Naive B cell (primary cell): Measurements from ENCODE around the gene FBRSL1. TPM values are rescaled to one million over a fixed set of nuclear protein-coding genes. Genes with fewer than 3 reads are reported as not detected.
A peak's percentile ranks its signal among the peaks of the same experiment; 100 is the strongest.
"Not testable (repeated sequence)": the region's sequence is repeated elsewhere in the genome, so short reads cannot be mapped to it uniquely, and the experiment has no call there.

Experiments used
- ATAC-seq, 2 donors: fragments of 150-1000 bp; cut with Tn5 transposase; 2 replicates each; pipeline ENCODE4 v1.10.0; 2021; ENCODE audit warnings: low read depth in 2 of 2, mild to moderate bottlenecking in 2 of 2, moderate library complexity in 2 of 2
- DNase-seq: peaks from one replicate; pipeline ENCODE4 v3.0.0; 2022
- H3K27ac Mint-ChIP-seq, 6 donors: one replicate each; pipeline ENCODE4 v1.8.0; 2020 to 2022; ENCODE audit warnings: mild to moderate bottlenecking in 6 of 6, mixed read lengths in 6 of 6, moderate library complexity in 5 of 6, inconsistent platforms in 2 of 6
- H3K27me3 Mint-ChIP-seq, 3 donors: one replicate each; pipeline ENCODE4 v1.8.0; 2021 to 2022; ENCODE audit warnings: mixed read lengths in 3 of 3, mild to moderate bottlenecking in 1 of 3
- H3K36me3 Mint-ChIP-seq, 2 donors: one replicate each; pipeline ENCODE4 v1.8.0; 2020 to 2022; ENCODE audit warnings: mixed read lengths in 2 of 2, inconsistent platforms in 1 of 2, mild to moderate bottlenecking in 1 of 2
- H3K4me1 Mint-ChIP-seq, 3 donors: one replicate each; pipeline ENCODE4 v1.8.0; 2020 to 2022; ENCODE audit warnings: mixed read lengths in 3 of 3, inconsistent platforms in 1 of 3, mild to moderate bottlenecking in 1 of 3, moderate library complexity in 1 of 3
- H3K4me3 Mint-ChIP-seq, 8 donors: one replicate each; pipeline ENCODE4 v1.8.0; 2020 to 2022; ENCODE audit warnings: mild to moderate bottlenecking in 8 of 8, mixed read lengths in 8 of 8, moderate library complexity in 8 of 8, inconsistent platforms in 2 of 8
- H3K9me3 Mint-ChIP-seq, 7 donors: one replicate each; pipeline ENCODE4 v1.8.0; 2020 to 2022; ENCODE audit warnings: mixed read lengths in 7 of 7, mild to moderate bottlenecking in 5 of 7, inconsistent platforms in 2 of 7, moderate library complexity in 1 of 7
- polyA plus RNA-seq, 6 donors: library from polyadenylated mRNA; unstranded; fragments of 300-500 nt; fragmentation: Illumina TruSeq; gene quantifications; one replicate each; pipeline ENCODE4 v1.2.3, GENCODE V29; 2021; ENCODE audit warnings: low read depth in 6 of 6

The FBRSL1 gene
- 1 to 10 TPM in 5 of 6 donors, under 1 TPM in 1; 0.60 to 5.8 (median 2.9) TPM for polyA plus RNA-seq

DNA sequence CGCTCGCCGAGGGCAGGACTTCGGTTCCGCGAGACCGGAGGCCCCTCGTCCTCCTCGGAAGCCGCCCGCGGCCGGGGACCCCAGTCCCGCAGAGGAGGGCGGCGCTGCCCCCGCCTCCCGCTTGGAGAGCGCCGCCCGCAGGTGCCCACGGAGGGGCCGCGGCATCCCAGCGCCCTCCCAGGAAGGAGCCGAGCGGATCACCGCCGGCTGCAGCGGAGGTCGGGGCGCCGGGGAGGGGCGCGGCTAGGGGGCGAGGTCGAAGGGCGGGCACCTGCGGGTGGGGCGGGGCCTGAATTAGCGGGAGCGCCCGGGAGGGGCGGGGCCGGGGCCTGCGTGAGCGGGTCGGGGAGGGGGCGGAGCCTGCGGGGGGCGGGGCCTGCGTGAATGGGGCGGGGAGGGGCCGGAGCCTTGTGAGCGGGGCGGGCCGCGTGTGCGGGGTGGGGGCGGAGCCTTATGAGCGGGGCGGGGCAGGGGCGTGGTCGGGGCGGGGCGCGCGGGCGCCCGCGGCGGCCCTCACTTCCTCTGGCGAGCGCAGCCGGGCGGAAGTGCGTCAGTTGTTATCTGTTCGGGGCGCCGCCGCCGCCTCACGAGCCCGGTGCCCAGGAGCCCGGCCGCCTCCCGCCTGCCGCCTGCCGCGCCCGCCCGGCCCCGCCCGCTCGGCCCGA is at the start of gene FBRSL1:
Gene FBRSL1 (plus strand): TSS at position 550 of the 665 bp plus-strand sequence.
- H3K27ac Mint-ChIP-seq: peak within 1 kb of the TSS; percentile 89 to 99 (median 96)
- ATAC-seq (peak; percentile 74 to 76), DNase-seq (peak; percentile 87)
- H3K36me3 Mint-ChIP-seq: no peaks in the 10 kb centered on the region
- H3K9me3 Mint-ChIP-seq: peaks cover 0 to 2% (median 0%) of the 10 kb centered on the region in 7 donors
- H3K4me1 Mint-ChIP-seq: peaks cover 56 to 75% (median 63%) of the 10 kb centered on the region in 3 donors
- no peaks in the 10 kb centered on the region for H3K27me3 Mint-ChIP-seq
- peak within 1 kb of the TSS; percentile 91 to 97 (median 95) for H3K4me3 Mint-ChIP-seq

DNA sequence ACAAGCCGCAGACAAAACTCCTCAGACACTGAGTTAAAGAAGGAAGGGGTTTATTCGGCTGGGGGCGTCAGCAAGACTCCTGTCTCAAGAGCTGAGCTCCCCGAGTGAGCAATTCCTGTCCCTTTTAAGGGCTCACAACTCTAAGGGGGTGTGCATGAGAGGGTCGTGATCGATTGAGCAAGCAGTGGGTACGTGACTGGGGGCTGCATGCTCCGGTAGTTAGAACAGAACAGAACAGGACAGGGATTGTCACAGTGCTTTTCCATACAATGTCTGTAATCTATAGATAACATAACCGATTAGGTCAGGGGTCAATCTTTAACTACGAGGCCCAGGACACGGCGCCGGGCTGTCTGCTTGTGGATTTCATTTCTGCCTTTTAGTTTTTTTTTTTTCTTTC is 49.5 kb upstream of the FBRSL1 start:
- H3K4me3 Mint-ChIP-seq: peak overlapping the region; percentile 59 to 93 (median 82)

DNA sequence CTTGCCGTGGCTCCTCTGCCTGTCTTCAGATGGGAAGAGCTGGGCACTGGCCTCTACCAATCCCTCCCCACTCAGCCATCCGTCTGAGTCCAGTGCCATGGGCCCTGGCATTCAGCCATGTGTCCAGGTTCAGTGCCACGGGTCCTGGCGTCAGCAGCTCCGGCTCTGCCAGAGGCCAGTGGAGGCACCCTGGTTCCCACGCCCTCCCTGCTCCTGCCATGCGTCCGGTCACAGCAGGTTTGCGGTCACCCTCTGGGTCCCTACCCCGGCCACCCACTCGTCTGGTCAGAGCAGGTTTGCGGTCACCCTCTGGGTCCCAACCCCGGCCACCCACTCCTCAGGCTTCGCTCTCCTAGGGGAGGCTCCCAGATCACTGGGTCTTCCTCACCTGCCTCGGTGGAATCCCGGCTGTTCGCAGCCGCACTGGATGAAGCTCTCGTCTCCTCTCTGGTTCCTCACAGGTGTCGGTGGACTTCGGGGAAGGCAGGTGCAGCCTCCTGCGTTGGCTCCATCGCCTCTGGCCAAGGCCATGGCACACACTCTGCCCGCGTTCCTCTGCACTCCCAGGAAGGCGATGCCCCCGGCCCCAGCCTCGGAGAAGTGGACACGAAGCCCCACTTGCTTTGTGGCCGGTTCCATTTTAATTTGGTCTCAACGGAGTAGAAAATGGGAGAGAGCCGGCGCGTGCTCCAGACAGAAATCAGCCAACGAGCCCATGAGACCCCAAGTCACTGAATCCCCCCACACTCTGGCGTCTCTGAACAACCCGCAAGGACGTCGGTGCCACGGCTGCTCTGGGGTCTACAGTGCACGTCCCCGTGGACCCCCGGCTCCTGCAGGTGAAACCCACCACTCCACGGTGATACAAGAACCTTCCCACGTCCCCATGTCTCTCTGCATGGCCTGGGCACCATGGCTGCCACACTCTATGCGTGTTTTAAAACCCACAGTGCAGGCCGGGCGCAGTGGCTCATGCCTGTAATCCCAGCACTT is 47.8 kb upstream of the FBRSL1 start:
- Mint-ChIP-seq H3K9me3 (peaks cover 0 to 3% (median 0%) of the 10 kb centered on the region in 7 donors), H3K4me1 (peaks cover 44 to 81% (median 72%) of the 10 kb centered on the region in 3 donors), H3K36me3 (no peaks in the 10 kb centered on the region), H3K27me3 (no peaks in the 10 kb centered on the region), H3K27ac (peak overlapping the region in 4 of 6 donors; percentile 10 to 70 (median 44)), H3K4me3 (peak overlapping the region in 3 of 8 donors; percentile 30 to 77 (median 56))
- no peak for ATAC-seq
- DNase-seq: no peak

More for the DNA sequence above, 49.5 kb upstream of the FBRSL1 start:
- not testable (repeated sequence) for ATAC-seq, H3K9me3 Mint-ChIP-seq, H3K36me3 Mint-ChIP-seq, H3K27me3 Mint-ChIP-seq, DNase-seq
- Mint-ChIP-seq H3K4me1 (peaks cover 39 to 79% (median 71%) of the 10 kb centered on the region in 3 donors), H3K27ac (peak overlapping the region in 5 of 6 donors; percentile 75 to 95 (median 91))

DNA sequence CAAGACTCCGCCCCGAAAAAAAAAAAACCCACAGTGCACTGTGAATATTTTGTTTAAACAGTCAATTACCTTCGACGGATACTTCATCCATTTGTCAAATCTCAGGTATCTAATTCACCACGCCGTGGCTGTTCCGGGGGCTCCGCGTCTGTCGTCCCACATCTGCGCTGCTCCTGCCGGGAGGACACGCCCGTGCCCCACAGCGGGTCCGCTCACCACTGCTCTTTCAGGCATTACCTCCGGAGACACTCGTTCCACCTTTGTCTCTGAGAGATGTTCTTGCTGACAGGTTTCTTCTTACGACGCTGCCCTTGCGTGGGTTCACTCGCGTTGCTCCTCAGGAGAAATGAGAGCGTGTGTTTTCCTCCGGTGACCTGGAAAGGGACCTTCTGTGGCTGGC is 46.9 kb upstream of the FBRSL1 start:
- DNase-seq (no peak), ATAC-seq (no peak)
- H3K36me3 Mint-ChIP-seq: no peaks in the 10 kb centered on the region
- peak overlapping the region in 5 of 6 donors; percentile 30 to 97 (median 82) for H3K27ac Mint-ChIP-seq
- H3K27me3 Mint-ChIP-seq: no peaks in the 10 kb centered on the region
- peak overlapping the region in 4 of 8 donors; percentile 21 to 70 (median 42) for H3K4me3 Mint-ChIP-seq
- peaks cover 0 to 3% (median 0%) of the 10 kb centered on the region in 7 donors for H3K9me3 Mint-ChIP-seq
- H3K4me1 Mint-ChIP-seq: peaks cover 43 to 82% (median 75%) of the 10 kb centered on the region in 3 donors

DNA sequence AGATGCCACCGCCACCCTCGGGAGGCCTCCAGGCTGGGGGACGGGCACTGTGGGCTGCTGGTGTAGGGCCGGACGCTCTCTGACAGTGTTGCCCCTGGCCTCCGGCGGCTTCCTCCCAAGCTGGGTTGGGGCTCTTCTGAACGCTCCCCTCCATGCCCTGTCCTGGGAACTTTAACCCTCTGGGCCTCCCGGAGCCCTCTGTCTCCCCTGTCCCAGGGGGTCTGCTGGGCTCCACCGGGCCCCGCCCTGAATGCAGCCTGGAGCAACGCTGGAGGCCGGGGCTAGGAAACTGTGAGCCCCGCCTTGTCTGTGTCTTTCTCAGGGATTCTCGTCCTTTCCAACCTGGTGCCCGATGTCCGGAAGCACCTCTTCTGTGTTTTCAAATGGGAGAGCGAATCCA is 45.7 kb upstream of the FBRSL1 start:
- Mint-ChIP-seq H3K4me1 (peaks cover 40 to 83% (median 82%) of the 10 kb centered on the region in 3 donors), H3K4me3 (peak overlapping the region; percentile 34 to 95 (median 87)), H3K36me3 (no peaks in the 10 kb centered on the region), H3K27me3 (no peaks in the 10 kb centered on the region), H3K9me3 (peaks cover 0 to 3% (median 0%) of the 10 kb centered on the region in 7 donors), H3K27ac (peak overlapping the region; percentile 97 to 99 (median 99))
- DNase-seq (no peak), ATAC-seq (no peak)

DNA sequence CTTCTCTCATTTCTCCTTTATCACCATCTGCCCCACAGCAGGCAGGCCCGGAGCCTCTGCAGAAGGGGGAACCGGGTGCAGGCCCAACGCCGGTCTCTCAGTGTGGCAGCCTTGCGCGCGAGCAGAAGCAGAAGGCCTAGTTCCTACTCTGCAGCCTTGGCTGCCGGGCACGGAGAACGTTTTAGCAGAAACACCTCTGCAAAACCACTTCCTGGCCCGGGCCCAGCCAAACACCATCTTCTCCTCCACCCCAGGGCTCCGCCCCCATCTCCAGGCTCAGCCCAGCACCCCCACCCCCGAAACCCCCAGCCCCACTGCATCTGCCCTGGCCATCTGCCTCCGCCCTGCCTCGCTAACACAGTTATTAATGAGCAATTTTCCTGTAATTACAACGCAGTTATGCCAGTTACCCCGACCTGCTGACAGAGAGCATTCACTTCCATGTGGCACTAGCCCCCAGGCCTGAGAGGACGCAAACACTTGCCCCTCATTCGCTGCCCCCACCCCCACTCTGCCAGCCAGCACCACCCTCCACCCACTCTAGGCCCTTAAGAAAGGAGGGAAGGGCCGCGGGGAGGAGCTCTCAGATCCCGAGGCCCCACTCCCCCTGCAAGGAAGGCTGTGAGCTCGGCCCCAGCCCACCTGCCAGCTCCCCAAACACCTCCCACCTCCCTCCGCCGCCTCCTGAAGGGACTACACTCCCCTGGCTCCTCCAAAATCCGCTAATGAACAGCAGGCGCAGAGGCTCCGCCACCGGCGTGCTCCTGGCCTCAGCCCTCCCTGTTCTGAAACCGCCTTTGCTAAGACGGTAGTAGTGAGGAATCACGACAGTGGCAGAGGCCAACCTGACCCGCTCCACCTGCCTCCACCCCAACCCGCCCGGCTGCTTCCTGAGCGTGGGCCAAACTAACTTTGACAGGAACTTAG is 44.7 kb upstream of the FBRSL1 start:
- peak overlapping the region; percentile 34 to 95 (median 87) for H3K4me3 Mint-ChIP-seq
- peaks cover 0 to 3% (median 0%) of the 10 kb centered on the region in 7 donors for H3K9me3 Mint-ChIP-seq
- no peaks in the 10 kb centered on the region for H3K36me3 Mint-ChIP-seq
- peak; percentile 85 to 87 for ATAC-seq
- DNase-seq: peak; percentile 87
- H3K4me1 Mint-ChIP-seq: peaks cover 38 to 83% (median 82%) of the 10 kb centered on the region in 3 donors
- no peaks in the 10 kb centered on the region for H3K27me3 Mint-ChIP-seq
- H3K27ac Mint-ChIP-seq: peak overlapping the region; percentile 97 to 99 (median 99)

DNA sequence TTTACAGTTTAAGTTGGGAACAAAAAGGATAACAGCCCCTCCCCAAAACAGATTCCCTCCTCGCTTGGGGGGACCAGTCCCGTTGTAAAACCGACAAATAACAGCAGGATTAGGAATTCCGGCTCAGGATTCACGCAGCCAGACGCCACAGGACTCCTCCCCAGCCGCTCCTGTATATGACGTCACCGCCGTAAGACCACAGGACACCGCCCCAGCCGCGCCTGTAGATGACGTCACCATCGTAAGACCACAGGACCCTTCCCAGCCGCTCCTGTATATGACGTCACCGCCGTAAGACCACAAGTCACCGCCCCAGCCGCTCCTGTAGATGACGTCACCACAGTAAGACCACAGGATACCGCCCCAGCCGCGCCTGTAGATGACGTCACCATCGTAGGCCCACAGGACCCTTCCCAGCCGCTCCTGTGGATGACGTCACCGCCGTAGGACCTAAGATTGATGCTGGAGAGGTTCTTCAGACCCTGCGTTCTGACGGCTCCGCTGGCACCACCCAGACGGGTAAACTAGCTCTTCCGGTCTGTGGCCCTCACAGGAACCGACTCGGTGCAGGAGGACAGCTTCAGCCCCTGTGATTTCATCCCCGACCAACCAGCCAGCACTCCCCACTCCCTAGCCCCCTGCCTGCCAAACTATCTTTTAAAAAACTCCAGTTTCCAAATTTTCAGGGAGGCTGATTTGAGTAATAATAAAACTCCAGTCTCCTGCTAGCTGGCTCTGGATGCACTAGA is 43.9 kb upstream of the FBRSL1 start:
- H3K27me3 Mint-ChIP-seq: no peaks in the 10 kb centered on the region
- peak; percentile 57 for DNase-seq
- ATAC-seq: peak; percentile 21 to 33
- H3K27ac Mint-ChIP-seq: peak overlapping the region; percentile 97 to 99 (median 99)
- H3K36me3 Mint-ChIP-seq: no peaks in the 10 kb centered on the region
- peaks cover 0 to 3% (median 0%) of the 10 kb centered on the region in 7 donors for H3K9me3 Mint-ChIP-seq
- peaks cover 37 to 76% (median 75%) of the 10 kb centered on the region in 3 donors for H3K4me1 Mint-ChIP-seq
- peak overlapping the region; percentile 34 to 95 (median 87) for H3K4me3 Mint-ChIP-seq

DNA sequence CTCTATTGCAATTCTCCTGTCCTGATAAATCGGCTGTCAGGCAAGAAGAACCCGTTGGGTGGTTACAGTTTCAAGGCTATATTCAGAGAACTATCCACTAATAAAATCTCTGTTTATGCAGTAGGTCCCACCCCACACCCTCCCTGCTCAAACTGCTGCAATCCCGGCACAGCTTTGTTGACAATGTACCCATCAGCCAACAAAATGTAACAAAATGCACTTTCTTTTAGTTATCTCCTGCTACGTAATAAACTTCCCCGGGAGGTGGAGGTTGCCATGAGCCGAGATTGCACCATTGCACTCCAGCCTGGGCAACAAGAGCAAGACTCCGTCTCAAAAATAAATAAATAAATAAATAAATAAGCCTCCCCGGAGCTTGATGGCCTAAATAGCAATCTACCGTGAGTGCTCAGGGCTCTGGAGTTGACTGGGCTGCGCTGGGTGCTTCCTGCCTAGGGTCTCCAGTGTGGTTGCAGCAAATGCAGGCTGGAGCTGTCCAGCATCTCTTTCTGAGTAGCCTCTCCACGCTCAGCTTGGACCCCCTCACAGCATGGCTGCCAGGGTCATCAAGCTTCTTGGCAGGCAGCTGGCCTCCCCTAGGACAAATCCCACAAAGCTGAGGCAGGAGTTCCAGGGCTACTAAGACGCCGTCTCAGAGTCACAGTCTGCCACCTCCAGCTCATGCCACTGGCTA is 43.2 kb upstream of the FBRSL1 start:
- DNase-seq (no peak), ATAC-seq (no peak)
- no peaks in the 10 kb centered on the region for H3K27me3 Mint-ChIP-seq
- peak overlapping the region in 6 of 8 donors; percentile 34 to 95 (median 90) for H3K4me3 Mint-ChIP-seq
- peaks cover 0 to 3% (median 0%) of the 10 kb centered on the region in 7 donors for H3K9me3 Mint-ChIP-seq
- H3K4me1 Mint-ChIP-seq: peaks cover 36 to 75% (median 74%) of the 10 kb centered on the region in 3 donors
- H3K36me3 Mint-ChIP-seq: no peaks in the 10 kb centered on the region
- peak overlapping the region; percentile 64 to 99 (median 98) for H3K27ac Mint-ChIP-seq

DNA sequence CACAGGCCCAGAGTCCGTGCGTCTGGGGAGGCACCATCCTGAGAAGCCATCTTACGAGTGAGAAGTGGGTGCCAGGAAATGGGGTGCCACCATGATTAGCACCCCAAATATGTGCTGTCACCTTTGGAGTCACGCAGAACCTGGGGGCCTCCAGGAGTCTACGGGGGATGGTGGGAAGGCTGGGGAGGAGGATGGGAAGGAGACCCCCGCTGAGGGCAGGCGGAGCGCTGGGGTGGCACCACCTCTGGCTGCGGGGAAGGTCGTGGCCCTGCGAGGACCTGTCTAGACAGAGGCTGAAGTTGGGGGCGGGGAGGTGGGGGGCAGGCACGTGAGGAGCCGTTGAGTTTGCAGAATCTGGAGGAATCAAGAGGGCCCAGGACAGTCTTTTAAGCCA is 42.6 kb upstream of the FBRSL1 start:
- H3K27me3 Mint-ChIP-seq: no peaks in the 10 kb centered on the region
- ATAC-seq (no peak), DNase-seq (no peak)
- H3K27ac Mint-ChIP-seq: peak overlapping the region in 4 of 6 donors; percentile 51 to 90 (median 70)
- H3K9me3 Mint-ChIP-seq: peaks cover 0 to 3% (median 0%) of the 10 kb centered on the region in 7 donors
- peak overlapping the region in 2 of 8 donors; percentile 57 to 70 for H3K4me3 Mint-ChIP-seq
- H3K36me3 Mint-ChIP-seq: no peaks in the 10 kb centered on the region
- peaks cover 41 to 78% (median 76%) of the 10 kb centered on the region in 3 donors for H3K4me1 Mint-ChIP-seq

DNA sequence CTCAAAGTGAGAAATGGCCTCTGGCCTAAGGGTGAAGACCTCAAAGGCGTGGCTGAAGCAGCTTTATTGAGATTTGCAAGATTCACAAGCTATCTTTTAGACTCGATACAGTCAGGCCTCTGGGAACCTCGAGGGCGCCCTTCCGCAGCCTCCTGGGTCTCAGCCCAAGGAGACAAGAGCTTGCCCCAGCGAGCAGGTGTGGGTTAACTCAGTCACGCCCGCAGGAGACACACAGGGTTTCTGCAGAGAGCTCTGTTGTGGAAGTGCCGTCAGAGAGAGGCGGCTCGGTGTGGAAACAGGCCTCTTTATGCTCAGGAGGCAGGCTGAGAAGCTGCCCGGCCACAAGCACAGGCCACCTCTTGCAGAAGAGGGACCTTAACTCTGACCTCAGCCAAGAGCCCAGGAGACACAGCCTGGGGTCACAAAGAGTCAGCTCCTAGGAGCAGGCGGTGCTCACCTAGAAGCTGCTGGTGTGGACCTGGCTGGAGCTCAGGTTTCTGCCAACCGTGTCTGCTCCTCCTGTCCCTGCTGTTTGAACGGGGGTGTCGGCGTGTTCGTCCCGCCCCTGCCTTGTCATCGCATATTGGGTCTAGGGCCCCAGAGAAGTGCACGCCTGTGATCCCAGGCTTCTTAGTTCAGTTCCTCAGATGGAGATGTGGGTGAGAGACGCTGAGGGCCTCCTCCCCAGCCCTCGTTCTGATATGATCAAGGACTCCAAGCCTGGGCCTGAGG is 42.1 kb upstream of the FBRSL1 start:
- peaks cover 43 to 78% (median 77%) of the 10 kb centered on the region in 3 donors for H3K4me1 Mint-ChIP-seq

DNA sequence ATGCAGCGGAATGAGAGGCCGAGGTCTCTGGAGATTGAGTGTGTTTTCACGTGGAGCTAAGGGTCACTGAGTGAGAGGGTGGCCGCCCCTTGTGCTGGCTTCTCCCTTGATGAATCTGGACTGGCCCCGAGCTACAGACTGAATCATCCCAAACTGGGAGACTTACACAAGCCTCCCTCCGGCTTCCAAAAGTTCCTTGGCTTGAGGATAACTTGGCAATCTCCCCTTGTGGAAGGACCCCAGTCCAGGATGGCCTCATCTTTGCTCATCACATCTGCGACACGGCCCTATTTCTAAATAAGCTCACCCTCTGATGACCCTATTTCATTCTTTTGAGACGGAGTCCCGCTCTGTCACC is 41.5 kb upstream of the FBRSL1 start:
- Mint-ChIP-seq H3K4me3 (peak overlapping the region in 4 of 8 donors; percentile 29 to 78 (median 48)), H3K27ac (peak overlapping the region in 4 of 6 donors; percentile 59 to 95 (median 88)), H3K4me1 (peaks cover 43 to 77% (median 75%) of the 10 kb centered on the region in 3 donors), H3K27me3 (no peaks in the 10 kb centered on the region), H3K36me3 (no peaks in the 10 kb centered on the region), H3K9me3 (peaks cover 0 to 3% (median 0%) of the 10 kb centered on the region in 7 donors)
- ATAC-seq: no peak
- no peak for DNase-seq

More for the DNA sequence above, 42.1 kb upstream of the FBRSL1 start:
- Mint-ChIP-seq H3K27ac (peak overlapping the region in 4 of 6 donors; percentile 59 to 95 (median 88)), H3K9me3 (peaks cover 0 to 3% (median 0%) of the 10 kb centered on the region in 7 donors), H3K27me3 (no peaks in the 10 kb centered on the region), H3K36me3 (no peaks in the 10 kb centered on the region), H3K4me3 (peak overlapping the region in 4 of 8 donors; percentile 36 to 78 (median 58))
- ATAC-seq (no peak), DNase-seq (no peak)
